WTC11 (cell line): ENCODE data around the gene INSC.

Source experiments
- ARID4B ChIP-seq: sonication (generic); formaldehyde crosslinking; IDR thresholded peaks from 2 replicates; pipeline ENCODE4 v1.8.0; 2023; ENCODE audit warnings: missing genetic modification reagents, mild to moderate bottlenecking, borderline replicate concordance
- CTCF ChIP-seq: fragments of 200-600 bp; IDR thresholded peaks from 2 replicates; pipeline ENCODE4 v1.8.0; 2022; ENCODE audit warnings: antibody characterized with exemption
- E2F1 ChIP-seq: sonication (generic); formaldehyde crosslinking; IDR thresholded peaks from 2 replicates; pipeline ENCODE4 v1.8.0; 2022; ENCODE audit warnings: mild to moderate bottlenecking, missing genetic modification reagents
- ETV6 ChIP-seq: sonication (generic); formaldehyde crosslinking; IDR thresholded peaks from 2 replicates; pipeline ENCODE4 v1.8.1; 2022; ENCODE audit warnings: mild to moderate bottlenecking, missing genetic modification reagents
- MAX ChIP-seq: sonication (generic); formaldehyde crosslinking; IDR thresholded peaks from 2 replicates; pipeline ENCODE4 v1.8.0; 2022; ENCODE audit warnings: mild to moderate bottlenecking, missing genetic modification reagents
- MLX ChIP-seq: sonication (generic); formaldehyde crosslinking; IDR thresholded peaks from 2 replicates; pipeline ENCODE4 v1.8.1; 2023; ENCODE audit warnings: mild to moderate bottlenecking, missing genetic modification reagents, moderate library complexity
- PRDM15 ChIP-seq: sonication (generic); formaldehyde crosslinking; IDR thresholded peaks from 2 replicates; pipeline ENCODE4 v1.8.0; 2022; ENCODE audit warnings: missing genetic modification reagents
- SP1 ChIP-seq: sonication (generic); formaldehyde crosslinking; conservative IDR thresholded peaks from 2 replicates; pipeline ENCODE4 v1.8.1; 2022; ENCODE audit warnings: missing genetic modification reagents
- ZNF317 ChIP-seq: sonication (generic); formaldehyde crosslinking; IDR thresholded peaks from 2 replicates; pipeline ENCODE4 v1.8.1; 2023; ENCODE audit warnings: low read depth, mild to moderate bottlenecking, moderate library complexity, missing genetic modification reagents, borderline replicate concordance

- no peak for TF ChIP-seq MLX (CRISPR knock-in tag)
- TF ChIP-seq CTCF = no peak
- no peak for TF ChIP-seq SP1
- no peak for TF ChIP-seq ETV6 (CRISPR knock-in tag)
- no peak for TF ChIP-seq ZNF317
- no peak for TF ChIP-seq MAX
- TF ChIP-seq ARID4B (CRISPR knock-in tag) = no peak
- no peak for TF ChIP-seq PRDM15 (CRISPR knock-in tag)
- TF ChIP-seq E2F1 (CRISPR knock-in tag) = no peak
Observed at GRCh38 chr11:15145615-15146014, 30.9 kb downstream of the INSC start.
